Transverse colon (tissue), 4 donors: ENCODE results near the gene EGFR. TPM values are rescaled to one million over a fixed set of nuclear protein-coding genes. Genes with fewer than 3 reads are reported as not detected.

ENCODE experiments used
- DNase-seq: peaks from one replicate; pipeline ENCODE4 v3.0.0-alpha.2; 2019
- H3K27ac ChIP-seq, 4 donors: fragments of 200-600 bp; sonication (generic); 2 replicates each; pipeline ENCODE4 v1.5.1; 2016 to 2018; ENCODE audit warnings: inconsistent platforms in 4 of 4
- H3K27me3 ChIP-seq: fragments of 200-600 bp; sonication (generic); 2 replicates; pipeline ENCODE4 v1.5.1; 2017; ENCODE audit warnings: inconsistent platforms
- H3K36me3 ChIP-seq, 4 donors: fragments of 200-600 bp; sonication (generic); 2 replicates each; pipeline ENCODE4 v1.5.1; 2017 to 2019; ENCODE audit warnings: inconsistent platforms in 4 of 4
- H3K4me1 ChIP-seq, 4 donors: fragments of 200-600 bp; sonication (generic); 2 replicates each; pipeline ENCODE4 v1.5.1; 2017 to 2020; ENCODE audit warnings: inconsistent platforms in 4 of 4
- H3K4me3 ChIP-seq, 4 donors: fragments of 200-600 bp; sonication (generic); 1 replicate in 1 of 4; 2 replicates in 3 of 4; pipeline versions ENCODE4 v1.5.1 to v1.6.1; 2017 to 2019; ENCODE audit warnings: inconsistent platforms in 4 of 4
- H3K9me3 ChIP-seq, 2 donors: fragments of 200-600 bp; sonication (generic); 2 replicates each; pipeline ENCODE4 v1.5.1; 2017 to 2019; ENCODE audit warnings: inconsistent platforms in 2 of 2
- CTCF ChIP-seq, 5 experiments: fragments of 200-600 bp in 3 of 5; fragments of 450-650 bp in 2 of 5; sonication (generic) in 3 of 5; IDR thresholded peaks; 1 replicate in 2 of 5; 2 replicates in 3 of 5; pipeline ENCODE4 v1.5.1; 2016 to 2017; ENCODE audit warnings: antibody characterized with exemption in 5 of 5, inconsistent platforms in 3 of 5, mild to moderate bottlenecking in 2 of 5, moderate library complexity in 1 of 5
- EP300 ChIP-seq: sonication (generic); formaldehyde crosslinking; IDR thresholded peaks from one replicate; pipeline ENCODE4 v1.6.1; 2017; ENCODE audit warnings: antibody characterized with exemption, low read depth
- POLR2A ChIP-seq: fragments of 450-650 bp; IDR thresholded peaks from one replicate; pipeline ENCODE4 v1.6.1; 2016; ENCODE audit warnings: antibody characterized with exemption, mild to moderate bottlenecking, moderate library complexity
- POLR2AphosphoS5 ChIP-seq, 3 donors: sonication (generic); formaldehyde crosslinking; IDR thresholded peaks; one replicate each; pipeline ENCODE4 v1.6.1; 2016; ENCODE audit warnings: antibody characterized with exemption in 3 of 3
- WGBS, 2 donors: methylation state at CpG; one replicate each; pipeline ENCODE4 v1.1.5; 2018; ENCODE audit warnings: low coverage in 1 of 2; 5-methylcytosine and 5-hydroxymethylcytosine counted together
- in situ Hi-C, 4 donors: fragments of 200-750 bp; cut with MboI; loops; one replicate each; pipeline versions ENCODE4 v1.15.0 to v1.15.1; 2017; ENCODE audit warnings: low sequenced_read_pairs in 3 of 4, low pct_ligation_motif_present in 1 of 4, low pct_unique_long_range_greater_than_20kb in 1 of 4
- intact Hi-C: fragments of 100-400 bp; cut with DNase I; formaldehyde crosslinking; loops from one replicate; pipeline ENCODE4 v1.15.1; 2023; ENCODE audit warnings: low total_unique reads
- total RNA-seq, 4 donors: library from RNA; depleted of rRNA; stranded (reverse); fragments of >200 nt; gene quantifications; one replicate each; pipeline ENCODE4 v1.1.0, GENCODE V29; 2016

EGFR gene
- total RNA-seq, 4 donors from 2014 or later = 40.0 to 85.7 (median 72.9) TPM

GRCh38 chr7:55260676-55261385 lies 242.0 kb downstream of the EGFR start:
- Histone ChIP-seq H3K27me3 (peaks cover 17% of the 10 kb centered on the region), H3K36me3 (no peaks in the 10 kb centered on the region), H3K4me1 (peaks cover 0 to 3% (median under 1%) of the 10 kb centered on the region in 4 donors), H3K9me3 (no peaks in the 10 kb centered on the region), H3K4me3 (no peak overlapping the region), H3K27ac (no peak overlapping the region)
- no peak for DNase-seq
- in situ Hi-C loops (loop anchor here in 2 of 4 donors (10.0 to 25.0 kb wide), 2 partner anchors 326 to 476 kb away; no protein-coding TSS in a partner anchor), intact Hi-C loops (no loop called here)
- TF ChIP-seq EP300 = no peak
- TF ChIP-seq CTCF (IDR thresholded peaks at IDR 0.05) = no peak
- TF ChIP-seq POLR2A = no peak
- no peak for TF ChIP-seq POLR2AphosphoS5 (IDR thresholded peaks at IDR 0.05)
- WGBS, 2 donors = 50 to 88% methylated on average over 2 to 3 of the region's 3 CpGs
